GM21717 (cell line): Measurements from ENCODE around the gene EIF6.

Experiments
- ATAC-seq: cut with Tn5 transposase; IDR thresholded peaks from one replicate; pipeline ENCODE4 v1.9.1; 2021; ENCODE audit warnings: mild to moderate bottlenecking, moderate library complexity; ENCODE audit not compliant: unreplicated experiment

EIF6 gene

GRCh38 chr20:35281506-35282101 lies 3.0 kb downstream of the EIF6 start:
- ATAC-seq = no peak

GRCh38 chr20:35280523-35280922 lies 4.0 kb downstream of the EIF6 start:
- ATAC-seq = no peak

GRCh38 chr20:35279533-35280174 lies 4.9 kb downstream of the EIF6 start:
- ATAC-seq = no peak

- ATAC-seq = no peak
Measured at GRCh38 chr20:35279040-35279439, 5.5 kb downstream of the EIF6 start.

GRCh38 chr20:35277531-35278395 lies 6.8 kb downstream of the EIF6 start, which contains the start of gene MMP24OS:
Gene MMP24OS (minus strand): TSS chr20:35278122. CDS start chr20:35277929, 193 bp downstream.
- peak; percentile 74 for ATAC-seq

GRCh38 chr20:35277127-35277526 lies 7.4 kb downstream of the EIF6 start:
- no peak for ATAC-seq

GRCh38 chr20:35276408-35276807 lies 8.2 kb downstream of the EIF6 start:
- no peak for ATAC-seq

GRCh38 chr20:35275741-35276251 lies 8.8 kb downstream of the EIF6 start:
- ATAC-seq = no peak

- no peak for ATAC-seq
Measured at GRCh38 chr20:35274172-35275092, 10.1 kb downstream of the EIF6 start.

GRCh38 chr20:35273449-35274171 lies 11.0 kb downstream of the EIF6 start:
- ATAC-seq = no peak

- no peak for ATAC-seq
Measured at GRCh38 chr20:35271904-35272303, 12.7 kb downstream of the EIF6 start.

- ATAC-seq = no peak
Measured at GRCh38 chr20:35271073-35271882, 13.3 kb downstream of the EIF6 start.

- ATAC-seq = no peak
Measured at GRCh38 chr20:35270021-35270902, 14.3 kb downstream of the EIF6 start.

GRCh38 chr20:35269055-35269781 lies 15.4 kb downstream of the EIF6 start:
- no peak for ATAC-seq

GRCh38 chr20:35267092-35267491 lies 17.5 kb downstream of the EIF6 start:
- no peak for ATAC-seq

- ATAC-seq = no peak
Measured at GRCh38 chr20:35264755-35265154, 19.8 kb downstream of the EIF6 start.
